ENCODE results near the gene PAX8.

- no peak for TF ChIP-seq POLR2AphosphoS5 (IDR thresholded peaks at IDR 0.05; ENCODE audit: low read depth)
- no peak for TF ChIP-seq EZH2phosphoT487 (IDR thresholded peaks at IDR 0.05; ENCODE audit: unreplicated experiment)
- no peak for TF ChIP-seq CTCF (conservative IDR thresholded peaks at IDR 0.05; ENCODE audit: low read depth in 2 of 2)
- TF ChIP-seq CREB1 (CRISPR knock-in tag; IDR thresholded peaks at IDR 0.05; ENCODE audit: low read depth) = no peak
- no peak for TF ChIP-seq ZNF114 (CRISPR knock-in tag; IDR thresholded peaks at IDR 0.05)
- no peak for TF ChIP-seq EZH2 (IDR thresholded peaks at IDR 0.05; ENCODE audit: low read depth, unreplicated experiment)
- TF ChIP-seq REST (IDR thresholded peaks at IDR 0.05; ENCODE audit: unreplicated experiment) = no peak
Measured at GRCh38 chr2:113236367-113237159, 42.2 kb downstream of the PAX8 start.

All from GM23338 (cell line).